GM12892 (cell line): Measurements from ENCODE around the gene PHEX.

ENCODE experiments used
- POLR2A ChIP-seq: IDR thresholded peaks from 2 replicates; pipeline ENCODE4 v1.6.1; 2011; ENCODE audit warnings: low read depth, low read length, control low read depth
- POLR2AphosphoS5 ChIP-seq: IDR thresholded peaks from 2 replicates; pipeline ENCODE4 v1.6.1; 2011; ENCODE audit warnings: low read depth, low read length, control low read depth

DNA sequence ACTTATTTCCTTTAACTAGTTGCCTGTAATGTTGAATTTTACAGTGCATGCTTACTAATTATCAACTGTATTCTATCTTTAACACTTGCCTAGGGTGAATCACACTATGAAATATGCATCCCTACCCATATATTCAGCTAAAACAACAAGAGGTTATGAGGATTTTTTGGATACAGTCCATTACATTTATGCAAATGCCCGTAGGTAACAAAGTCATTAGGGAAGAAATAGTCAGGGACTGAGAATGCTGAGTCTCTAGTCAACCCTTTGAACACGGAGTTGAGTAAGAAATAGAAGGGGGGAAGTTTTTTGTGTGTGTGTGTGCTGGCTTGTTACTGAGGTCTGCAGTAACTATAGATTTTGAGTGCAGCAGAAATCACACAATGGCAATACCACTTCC lies 214.5 kb downstream of the PHEX start:
- TF ChIP-seq POLR2A (no peak), POLR2AphosphoS5 (no peak)
